NCI-H146 treated with DMSO at 0.1 percent for 48 hours (cell line): ENCODE measurements around the gene CCDC186.

Experiments
- DNase-seq: peaks from one replicate; lab custom pipeline; 2025; ENCODE audit not compliant: unreplicated experiment; lab: John Stamatoyannopoulos, UW

The CCDC186 gene

DNA sequence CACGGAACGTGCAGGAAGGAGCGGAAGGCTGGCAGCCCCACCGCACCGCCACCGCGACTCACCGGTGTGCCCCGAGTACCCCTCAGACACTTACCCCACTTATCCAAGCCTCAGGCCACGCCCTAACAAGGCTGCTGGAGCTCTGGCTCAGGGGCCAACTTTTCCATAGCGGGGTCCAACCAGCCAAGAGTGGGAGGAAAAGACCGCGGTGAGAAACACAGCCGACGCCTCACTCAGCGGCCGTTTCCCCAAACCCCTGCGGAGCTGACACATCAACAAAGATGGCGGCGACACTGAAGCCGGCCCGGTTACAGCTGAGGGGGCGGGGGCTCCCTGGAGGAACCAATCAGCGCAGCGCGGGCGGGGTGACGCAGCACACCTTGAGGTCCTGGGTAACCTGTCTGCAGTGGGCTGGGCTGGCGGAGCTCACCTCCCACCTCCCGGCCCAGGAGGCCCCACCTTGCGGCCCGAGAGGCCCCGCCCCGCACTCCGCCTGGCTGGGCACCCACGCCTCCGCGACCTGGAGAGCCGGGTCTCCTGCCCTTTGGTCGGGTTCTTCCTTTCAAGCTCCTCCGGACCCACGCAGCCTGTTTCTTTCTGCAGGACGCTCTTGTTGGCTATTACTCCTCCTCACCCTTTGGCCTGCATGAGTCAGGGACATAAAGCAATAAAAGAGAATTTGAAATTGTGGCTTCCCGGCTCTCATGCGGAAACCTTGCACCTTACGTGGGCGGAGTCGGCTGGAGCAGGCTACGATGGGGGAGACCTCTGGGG, at the start of gene CCDC186:
Gene CCDC186, minus strand, starts transcription at position 283 of the 774 bp plus-strand sequence. CDS start 10,935 bp downstream, outside the sequence.
- DNase-seq = peak; percentile 93

DNA sequence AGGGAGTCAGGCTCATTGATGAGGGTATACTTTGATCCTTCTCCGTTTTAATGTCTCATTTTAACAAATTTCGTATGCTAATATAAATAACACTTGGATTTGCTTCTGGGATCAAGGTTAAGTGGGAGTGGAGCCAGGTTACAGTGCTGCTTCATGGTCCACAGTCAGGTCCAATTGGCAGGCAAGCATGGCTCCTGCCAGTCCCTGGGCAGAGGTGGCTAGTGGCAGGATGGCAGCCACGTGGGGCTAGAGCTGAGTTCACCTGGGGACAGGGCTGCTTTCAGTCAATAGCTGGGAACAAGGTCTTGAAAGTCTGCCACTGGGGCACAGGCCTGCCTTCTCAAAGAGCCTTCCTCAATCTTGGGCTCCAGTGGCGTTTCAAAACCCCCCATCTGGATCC, 49.1 kb upstream of the CCDC186 start:
- no peak for DNase-seq

DNA sequence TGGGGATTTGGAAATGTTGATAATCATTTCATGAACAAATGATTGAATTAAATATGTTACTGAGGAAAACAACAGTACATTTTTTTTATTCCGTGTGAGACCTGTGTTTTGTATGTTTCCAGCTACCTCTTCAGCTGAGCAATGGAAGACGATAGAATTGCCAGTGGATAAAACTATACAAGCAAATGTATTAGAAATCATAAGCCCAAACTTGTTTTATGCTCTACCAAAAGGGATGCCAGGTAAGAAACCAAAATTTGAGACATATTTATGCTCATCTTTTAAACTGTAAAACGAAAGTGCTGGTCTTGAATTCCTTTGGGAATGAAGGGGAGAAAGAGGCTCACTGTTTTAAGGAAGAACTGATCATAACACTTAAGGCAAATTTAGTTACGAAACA, 47.2 kb upstream of the CCDC186 start:
- DNase-seq = no peak

DNA sequence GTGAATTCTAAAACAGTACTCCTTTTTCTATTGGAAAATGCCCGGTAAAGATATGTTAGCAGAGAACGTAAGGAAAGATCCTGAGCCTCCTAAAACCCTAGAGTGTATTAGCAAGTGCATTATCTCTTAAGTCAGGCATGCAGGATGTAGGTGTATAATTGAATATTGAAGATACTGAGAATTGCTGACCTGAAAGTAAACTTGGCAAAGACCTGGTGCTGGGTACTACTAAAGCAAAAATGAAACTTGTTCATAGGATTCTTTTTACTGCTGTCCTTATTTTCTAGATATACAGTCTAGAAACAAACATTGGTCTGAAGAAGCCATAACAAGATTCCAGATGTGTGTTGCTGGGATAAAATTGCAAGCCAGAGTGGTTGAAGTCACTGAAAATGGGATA, 46.3 kb upstream of the CCDC186 start:
- DNase-seq = no peak

DNA sequence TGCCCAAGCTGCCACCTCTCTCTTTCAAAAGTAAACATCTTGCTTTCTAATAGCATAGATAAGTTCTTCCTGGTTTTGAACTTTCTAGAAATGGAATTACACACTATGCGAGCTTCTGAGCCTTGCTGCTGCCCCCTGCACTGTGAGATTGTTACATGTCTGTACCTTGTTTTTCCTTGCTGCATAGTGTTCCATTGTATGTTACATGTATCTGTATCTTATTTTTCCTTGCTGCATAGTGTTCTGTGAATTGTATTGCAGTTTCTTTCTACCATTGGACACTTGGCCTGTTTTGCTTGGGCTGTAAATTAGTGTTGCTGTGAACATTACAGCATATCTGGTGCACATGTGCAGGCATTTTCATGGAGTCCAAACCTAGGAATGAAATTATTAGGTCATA, 41.0 kb upstream of the CCDC186 start:
- DNase-seq = no peak

DNA sequence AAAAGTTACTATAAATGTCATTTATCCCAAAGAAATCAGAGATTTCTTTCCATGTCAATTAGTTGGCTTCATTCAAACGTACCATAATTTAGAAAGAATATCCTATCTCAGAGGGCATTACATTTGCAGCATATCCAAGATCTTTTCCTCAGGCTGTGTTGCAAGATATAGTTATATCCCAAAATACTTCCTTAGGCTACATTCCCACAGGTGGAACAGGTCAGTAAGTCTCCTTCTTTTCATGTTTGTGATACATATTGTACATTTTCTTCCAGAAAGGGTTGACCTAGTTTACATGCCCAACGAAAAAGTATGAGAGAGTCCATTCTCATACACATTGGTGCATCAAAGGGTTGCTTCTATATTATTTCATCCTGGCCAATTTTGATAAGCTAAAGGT, 38.1 kb upstream of the CCDC186 start:
- DNase-seq = no peak

DNA sequence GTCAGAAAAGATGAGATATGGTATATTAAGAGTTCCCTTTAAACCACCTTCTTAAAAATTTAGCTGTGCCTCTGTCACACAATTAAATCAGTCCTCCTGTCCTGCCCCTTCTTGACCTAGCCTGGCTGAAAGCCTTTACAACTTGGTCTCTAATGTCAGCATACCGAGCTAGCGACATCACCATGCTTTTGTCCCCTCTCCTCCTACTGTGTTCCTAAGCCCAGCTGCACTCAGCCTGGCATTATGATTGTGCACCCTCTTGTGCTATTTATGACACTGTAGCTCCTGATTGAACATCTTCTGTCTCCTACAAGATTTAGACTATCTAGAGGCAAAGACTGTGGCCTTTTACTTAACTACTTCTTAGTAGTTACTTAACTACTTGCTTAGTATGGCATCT, 34.3 kb upstream of the CCDC186 start:
- DNase-seq = no peak

DNA sequence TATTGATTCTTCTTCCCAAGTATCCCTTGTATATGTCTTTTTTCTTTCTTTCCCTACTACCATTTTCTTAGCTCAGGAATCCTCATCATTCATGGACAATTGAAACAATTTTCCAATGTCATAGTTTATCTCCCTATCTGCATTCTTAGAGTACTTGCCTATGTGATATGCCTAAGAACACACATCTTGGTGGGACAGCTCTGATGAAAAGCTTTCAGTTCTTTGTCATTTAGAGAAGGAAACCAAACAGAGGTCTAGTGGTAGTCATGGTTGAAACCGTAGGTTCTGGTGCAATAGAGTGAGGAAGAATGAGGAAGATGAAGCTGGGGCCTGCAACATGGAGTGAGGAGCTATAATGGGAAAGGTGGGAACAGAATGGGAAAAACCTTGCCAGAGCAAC, 33.3 kb upstream of the CCDC186 start:
- no peak for DNase-seq

DNA sequence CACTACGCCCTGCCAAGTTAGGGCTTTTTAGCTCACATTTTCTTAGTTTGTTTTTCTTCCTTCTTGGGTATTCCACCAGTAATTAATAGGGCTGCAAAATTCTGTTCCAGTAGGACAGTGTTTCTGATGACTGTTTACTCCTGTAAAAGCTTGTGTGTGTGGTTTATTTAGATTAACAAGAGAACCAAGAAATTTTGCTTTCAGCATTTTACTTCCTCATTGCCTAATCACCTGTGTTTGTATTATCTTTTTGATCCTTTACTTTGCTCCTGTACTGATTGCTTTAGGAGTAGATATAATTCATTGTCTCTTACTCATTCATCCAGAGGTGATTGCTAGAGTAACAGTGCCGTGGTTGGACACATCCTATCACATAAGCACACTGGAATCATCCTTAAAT, 32.9 kb upstream of the CCDC186 start:
- no peak for DNase-seq

DNA sequence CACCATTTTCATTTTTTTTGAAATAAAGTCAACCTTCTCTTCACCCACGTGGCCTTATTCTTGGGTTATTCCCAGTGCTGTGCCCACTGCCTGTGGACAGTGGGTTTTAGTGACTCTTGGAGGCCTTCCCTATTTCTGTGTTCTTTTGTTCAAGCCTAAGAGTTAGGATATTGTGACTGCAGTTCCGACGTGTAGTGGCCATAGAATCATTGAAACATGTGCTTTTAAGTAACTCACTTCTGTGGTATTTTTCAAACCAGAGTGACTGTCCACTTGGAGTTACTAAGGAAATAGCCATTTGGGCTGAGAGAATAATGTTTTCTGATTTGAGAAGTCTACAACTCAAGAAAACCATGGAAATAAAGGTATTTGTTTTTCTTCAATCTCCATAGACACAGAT, 28.8 kb upstream of the CCDC186 start:
- DNase-seq = no peak

DNA sequence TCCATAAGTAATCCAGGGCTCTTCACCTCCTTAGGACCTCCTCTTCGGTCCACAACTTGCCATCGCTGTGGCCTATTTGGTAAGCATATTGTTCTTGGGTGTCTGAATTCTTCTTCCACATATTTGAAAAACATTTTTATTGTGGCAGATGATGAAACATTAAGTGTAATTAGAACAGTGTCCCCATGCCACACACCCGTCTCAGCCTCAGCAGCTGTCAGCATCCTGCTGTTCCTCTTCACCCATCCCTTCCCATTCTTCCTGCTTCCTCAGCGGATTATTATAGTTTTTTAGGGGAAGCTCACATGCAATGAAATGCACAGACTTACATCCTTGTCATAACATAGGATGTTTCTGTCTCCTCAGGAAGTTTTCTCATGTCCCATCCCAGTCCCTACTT, 25.2 kb upstream of the CCDC186 start:
- no peak for DNase-seq

DNA sequence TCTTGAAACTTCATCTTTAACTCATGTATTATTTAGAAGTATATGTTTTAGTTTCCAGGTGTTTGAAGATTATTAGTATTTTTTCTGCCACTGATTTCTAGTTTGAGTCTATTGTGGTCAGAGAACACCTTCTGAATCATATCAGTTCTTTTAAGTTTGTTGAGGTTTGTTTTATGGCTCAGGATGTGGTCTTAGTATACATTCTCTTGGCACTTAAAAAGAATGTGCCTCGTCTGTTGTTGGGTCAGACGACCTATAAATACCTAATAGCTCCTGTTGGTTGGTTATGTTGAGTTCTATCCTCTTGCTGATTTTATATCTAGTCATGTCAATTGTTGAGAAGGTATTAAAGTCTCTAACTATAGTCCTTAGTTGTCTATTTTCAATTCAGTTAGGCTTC, 21.1 kb upstream of the CCDC186 start:
- DNase-seq = no peak

DNA sequence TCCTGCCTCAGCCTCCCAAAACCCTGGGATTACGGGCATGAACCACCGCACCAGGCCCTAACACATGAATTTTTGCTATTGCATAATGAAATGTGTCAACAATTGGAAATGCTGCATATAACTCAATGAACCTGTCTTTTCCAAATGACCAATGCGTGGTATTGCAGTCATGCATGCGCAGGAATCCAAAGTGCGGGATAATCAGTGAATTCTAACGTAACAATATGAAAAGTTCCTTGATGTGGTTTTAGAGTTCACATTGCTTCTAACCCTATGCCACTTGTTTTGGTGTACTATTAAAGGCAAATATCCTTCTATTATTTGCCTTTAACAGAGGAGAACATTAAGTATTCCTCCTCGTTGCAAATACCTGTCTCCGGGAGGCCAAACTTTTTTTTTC, 15.7 kb upstream of the CCDC186 start:
- no peak for DNase-seq

DNA sequence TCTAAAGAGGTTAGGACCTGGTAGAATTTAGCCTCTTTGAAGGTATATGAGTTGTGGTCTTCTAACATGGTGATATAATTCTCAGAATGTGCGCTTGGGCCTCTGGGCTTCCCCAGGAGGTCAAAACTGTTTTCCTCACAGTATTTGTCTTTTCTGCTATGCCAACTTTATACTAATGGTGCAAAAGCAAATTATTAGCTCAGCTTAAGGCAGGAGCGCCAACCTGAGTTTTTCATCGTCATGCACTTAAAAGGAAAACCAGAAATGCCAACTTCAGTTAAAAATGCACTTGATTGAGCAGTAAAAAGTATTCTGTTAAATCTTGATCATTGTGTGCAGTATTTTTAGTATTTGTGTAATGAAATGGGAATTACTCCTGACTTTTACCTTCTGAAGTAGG, 14.9 kb upstream of the CCDC186 start:
- no peak for DNase-seq

DNA sequence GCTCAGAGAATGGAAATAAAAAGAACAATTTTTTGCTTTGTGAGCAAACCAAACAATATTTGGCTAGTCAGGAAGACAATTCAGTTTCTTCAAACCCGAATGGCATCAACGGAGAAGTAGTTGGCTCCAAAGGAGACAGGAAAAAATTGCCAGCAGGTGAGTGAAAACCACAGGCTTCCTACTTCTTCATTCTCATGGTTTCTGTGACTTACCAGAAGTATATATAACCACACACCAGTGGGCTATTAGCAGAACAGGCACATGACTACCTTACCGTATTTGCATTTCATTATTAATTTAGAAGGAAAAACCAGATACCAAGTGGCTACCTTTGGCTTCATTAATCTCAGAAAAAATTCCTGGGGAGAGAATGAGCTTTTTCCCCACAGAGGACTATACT, 14.0 kb upstream of the CCDC186 start:
- no peak for DNase-seq

DNA sequence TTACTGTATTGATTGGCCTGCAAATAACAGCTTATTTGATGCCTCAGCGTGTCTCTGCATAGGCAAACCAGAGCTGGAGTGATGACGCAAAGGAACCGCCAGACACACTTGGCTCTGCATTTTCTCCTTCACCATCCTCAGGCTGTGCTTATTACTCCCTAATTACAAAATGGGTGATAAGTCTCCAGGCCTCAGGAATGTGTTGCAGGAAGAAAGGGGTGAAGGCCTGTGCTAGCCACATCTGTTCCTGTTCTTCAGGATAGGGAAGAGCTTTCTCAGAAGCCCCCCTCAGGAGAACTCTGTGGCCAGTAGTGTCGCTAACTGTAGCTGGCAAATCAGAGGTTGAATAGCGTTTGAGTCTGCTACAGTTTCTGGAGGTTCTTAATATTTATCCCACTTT, 10.3 kb upstream of the CCDC186 start:
- no peak for DNase-seq

DNA sequence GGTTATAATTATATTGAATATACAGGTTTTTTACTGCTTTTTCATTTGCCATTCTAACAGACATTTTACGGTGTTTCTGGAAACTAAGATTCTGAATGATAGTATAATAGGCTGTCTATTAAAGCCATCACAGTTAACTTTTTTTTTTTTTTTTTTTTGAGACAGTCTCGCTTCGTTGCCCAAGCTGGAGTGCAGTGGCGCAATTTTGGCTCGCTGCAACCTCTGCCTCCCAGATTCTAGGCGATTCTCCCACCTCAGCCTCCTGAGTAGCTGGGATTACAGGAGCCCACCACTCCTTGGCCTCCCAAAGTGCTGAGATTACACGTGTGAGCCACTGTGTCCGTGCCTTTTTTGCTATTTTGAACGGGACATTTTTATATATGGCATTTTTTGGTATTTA, 9.6 kb upstream of the CCDC186 start:
- no peak for DNase-seq

DNA sequence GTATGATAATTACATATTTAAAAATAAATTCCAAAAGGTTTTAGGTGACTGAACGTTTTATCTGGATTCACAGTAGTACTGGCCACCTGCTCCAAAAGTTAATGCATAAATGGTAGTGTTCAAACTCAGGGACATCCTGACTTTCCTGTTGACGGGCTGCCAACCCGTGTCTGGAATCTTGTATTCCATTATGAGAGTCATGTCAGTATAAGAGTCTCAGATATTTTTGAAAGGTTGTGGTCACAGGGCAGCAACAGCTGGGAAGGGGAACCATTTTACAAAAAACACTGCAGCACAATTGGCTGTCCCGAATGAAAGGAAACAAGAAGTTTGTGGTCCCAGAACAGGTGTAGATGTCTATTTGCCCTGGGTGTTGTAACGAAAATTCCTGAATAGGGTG, 8.0 kb upstream of the CCDC186 start:
- DNase-seq = no peak

DNA sequence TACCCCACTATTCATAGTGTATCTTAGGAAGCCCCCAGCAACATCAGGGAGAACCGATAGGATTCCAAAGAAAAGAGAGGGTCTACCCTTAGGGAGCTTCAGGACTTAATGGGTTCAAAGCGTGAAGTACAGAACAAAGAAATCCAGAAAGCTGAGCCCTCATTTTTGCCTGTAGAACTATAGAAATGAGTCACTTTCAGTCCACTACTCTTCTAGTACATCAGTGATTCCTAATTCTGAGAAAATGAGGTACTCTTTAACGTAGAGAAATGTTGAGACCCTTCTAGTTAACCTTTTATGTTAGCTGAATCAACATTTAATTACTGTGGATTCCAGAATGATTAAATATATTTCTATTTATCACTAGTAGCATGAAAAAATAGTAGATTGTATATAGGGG, 6.9 kb upstream of the CCDC186 start:
- no peak for DNase-seq

DNA sequence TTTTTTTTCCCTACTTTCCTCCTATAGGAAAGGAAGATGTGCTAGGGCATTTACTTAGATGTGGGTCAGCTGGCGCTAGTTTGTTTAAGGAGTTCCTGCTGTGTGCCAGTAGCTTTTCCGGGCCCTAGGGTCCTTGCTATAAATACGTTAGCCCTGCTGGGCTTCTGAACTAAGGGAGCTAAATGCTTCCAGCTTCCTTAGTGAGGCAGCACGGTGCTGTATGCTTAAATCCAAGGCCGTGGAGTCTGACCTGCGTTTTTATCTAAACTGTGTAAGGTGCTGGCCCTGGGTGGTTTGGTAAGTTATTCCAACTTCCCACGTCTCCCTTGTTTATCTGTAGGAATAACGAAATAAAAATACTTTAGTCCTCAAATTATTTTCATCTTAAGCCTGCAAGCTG, 5.7 kb upstream of the CCDC186 start:
- DNase-seq = no peak

DNA sequence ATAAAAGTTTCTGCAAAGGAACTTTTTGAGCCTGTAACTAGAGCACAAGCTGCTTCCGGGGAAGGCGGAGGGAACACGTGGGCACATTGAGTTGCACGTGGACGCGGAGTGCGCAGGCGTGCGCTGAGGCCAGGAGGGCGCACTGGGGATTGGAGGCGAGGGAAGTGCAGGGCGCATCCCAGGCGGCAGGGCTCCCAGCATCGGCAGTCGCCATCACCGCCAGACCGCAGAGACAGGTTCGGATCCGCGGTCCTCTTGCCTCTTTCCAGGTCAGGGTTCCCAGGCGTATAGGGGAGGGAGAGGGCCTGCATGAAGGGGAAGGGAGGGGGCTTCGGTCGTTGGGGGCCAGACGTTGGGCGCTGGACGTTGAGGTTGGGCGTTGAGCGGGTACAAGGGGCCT, 5.1 kb upstream of the CCDC186 start, which contains the start of gene TDRD1:
Gene TDRD1, plus strand, starts transcription at position 206 of the 400 bp plus-strand sequence. CDS start 8,479 bp downstream, outside the sequence.
- DNase-seq = no peak

DNA sequence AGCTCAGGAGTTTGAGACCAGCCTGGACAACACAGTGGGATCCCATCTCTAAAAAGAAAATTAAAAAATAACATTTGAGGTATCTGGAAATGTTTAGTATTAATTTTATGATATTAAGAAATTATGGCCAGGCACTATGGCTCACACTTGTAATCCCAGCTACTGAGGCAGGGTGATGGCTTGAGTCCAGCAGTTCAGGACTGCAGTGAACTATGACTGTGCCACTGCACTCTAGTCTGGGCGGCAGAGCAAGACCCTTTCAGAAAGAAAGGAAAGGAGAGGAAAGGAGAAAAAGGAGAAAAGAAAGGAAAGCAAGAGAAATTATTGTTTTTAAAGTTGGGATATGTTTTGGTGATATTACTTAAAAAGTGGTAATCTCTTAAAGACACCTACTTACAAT, 2.5 kb upstream of the CCDC186 start:
- no peak for DNase-seq

DNA sequence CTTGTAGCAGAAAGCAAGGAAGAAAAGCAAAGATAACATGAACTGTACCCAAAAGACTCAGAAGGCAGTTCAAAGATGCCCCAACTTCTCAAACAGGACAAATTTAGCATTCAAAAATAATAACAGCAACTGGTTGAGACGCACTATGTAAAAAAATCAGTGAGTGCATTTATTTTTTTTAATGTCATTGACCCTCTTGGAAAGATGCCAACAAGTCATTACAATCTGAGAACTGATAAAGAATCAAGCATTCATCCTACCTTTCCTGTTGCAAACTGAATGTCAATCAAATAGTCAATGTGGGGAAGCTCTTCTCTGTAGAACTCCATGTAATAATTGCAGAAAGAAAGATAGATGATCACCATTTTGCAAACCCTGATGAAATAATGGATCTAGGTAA, 1.7 kb upstream of the CCDC186 start:
- no peak for DNase-seq
